GM12891 (cell line): Measurements from ENCODE around the gene ID3.

ENCODE experiments used
- DNase-seq: peaks from one replicate; pipeline ENCODE4 v3.0.0; 2011; ENCODE audit warnings: low spot score; ENCODE audit not compliant: insufficient read length
- FAIRE-seq: peaks from 2 replicates; lab custom pipeline; 2011; peaks lifted over from hg19 to GRCh38; lab: Jason Lieb, UNC
- PAX5 ChIP-seq: IDR thresholded peaks from 2 replicates; pipeline ENCODE4 v1.6.1; 2011; ENCODE audit warnings: low read length, moderate library complexity, mild to moderate bottlenecking; ENCODE audit not compliant: insufficient read depth, severe bottlenecking
- POLR2A ChIP-seq: IDR thresholded peaks from 2 replicates; pipeline ENCODE4 v1.6.1; 2011; ENCODE audit warnings: low read depth, low read length, control low read depth
- POLR2AphosphoS5 ChIP-seq: IDR thresholded peaks from 2 replicates; pipeline ENCODE4 v1.6.1; 2011; ENCODE audit warnings: low read depth, low read length, control low read depth
- POU2F2 ChIP-seq: IDR thresholded peaks from 2 replicates; pipeline ENCODE4 v1.6.1; 2011; ENCODE audit warnings: low read depth, mild to moderate bottlenecking, control low read depth, low read length, moderate library complexity
- SPI1 ChIP-seq: IDR thresholded peaks from 2 replicates; pipeline ENCODE4 v1.6.1; 2011; ENCODE audit warnings: low read depth, low read length, control low read depth
- TAF1 ChIP-seq: IDR thresholded peaks from 2 replicates; pipeline ENCODE4 v1.6.1; 2011; ENCODE audit warnings: low read depth, low read length, control low read depth

The ID3 gene

GRCh38 chr1:23567629-23567995 is 8.3 kb upstream of the ID3 start:
- DNase-seq (no peak), FAIRE-seq (peak; percentile 57)
- TF ChIP-seq POLR2AphosphoS5 (no peak), TAF1 (no peak), SPI1 (no peak), POU2F2 (no peak), POLR2A (no peak)

- FAIRE-seq = no peak
- TF ChIP-seq SPI1 (no peak), PAX5 (no peak), POLR2A (no peak), POU2F2 (no peak), POLR2AphosphoS5 (no peak), TAF1 (no peak)
- DNase-seq = no peak
Observed at GRCh38 chr1:23566304-23566703, 7.0 kb upstream of the ID3 start.

- DNase-seq = no peak
- no peak for FAIRE-seq
- TF ChIP-seq POU2F2 (no peak), POLR2AphosphoS5 (no peak), PAX5 (no peak), TAF1 (no peak), SPI1 (no peak), POLR2A (no peak)
Observed at GRCh38 chr1:23565776-23566175, 6.5 kb upstream of the ID3 start.

GRCh38 chr1:23564529-23565122 is 5.3 kb upstream of the ID3 start:
- FAIRE-seq = no peak
- no peak for DNase-seq
- TF ChIP-seq PAX5 = no peak
- no peak for TF ChIP-seq SPI1
- TF ChIP-seq POU2F2 = no peak
- TF ChIP-seq TAF1 = no peak
- TF ChIP-seq POLR2AphosphoS5 = no peak
- no peak for TF ChIP-seq POLR2A

- FAIRE-seq (no peak), DNase-seq (no peak)
- TF ChIP-seq SPI1 (no peak), POLR2A (no peak), POU2F2 (no peak), TAF1 (no peak), POLR2AphosphoS5 (no peak), PAX5 (no peak)
Observed at GRCh38 chr1:23563755-23564374, 4.6 kb upstream of the ID3 start.

- FAIRE-seq = no peak
- TF ChIP-seq TAF1 (no peak), SPI1 (no peak), POLR2A (no peak), POLR2AphosphoS5 (no peak), POU2F2 (no peak), PAX5 (no peak)
Observed at GRCh38 chr1:23563003-23563402, 3.7 kb upstream of the ID3 start.

GRCh38 chr1:23562137-23562876 is 3.0 kb upstream of the ID3 start:
- DNase-seq (no peak), FAIRE-seq (no peak)
- TF ChIP-seq TAF1 = no peak
- TF ChIP-seq POLR2AphosphoS5 = no peak
- no peak for TF ChIP-seq POU2F2
- no peak for TF ChIP-seq SPI1
- no peak for TF ChIP-seq PAX5
- no peak for TF ChIP-seq POLR2A

More at GRCh38 chr1:23563003-23563402, 3.7 kb upstream of the ID3 start:
- no peak for DNase-seq

- DNase-seq = no peak
- FAIRE-seq = no peak
- TF ChIP-seq TAF1 = no peak
- TF ChIP-seq SPI1 = no peak
- TF ChIP-seq PAX5 = no peak
- no peak for TF ChIP-seq POLR2A
- TF ChIP-seq POLR2AphosphoS5 = no peak
- no peak for TF ChIP-seq POU2F2
Observed at GRCh38 chr1:23561813-23562100, 2.5 kb upstream of the ID3 start.

GRCh38 chr1:23561076-23561812 is 1.9 kb upstream of the ID3 start:
- no peak for FAIRE-seq

More at GRCh38 chr1:23561076-23561812, 1.9 kb upstream of the ID3 start:
- TF ChIP-seq TAF1 (no peak), POU2F2 (no peak), SPI1 (no peak), POLR2A (no peak), POLR2AphosphoS5 (no peak), PAX5 (no peak)
- DNase-seq = no peak
